Stimulated activated CD8-positive, alpha-beta memory T cell treated with anti-CD3 and anti-CD28 coated beads, Interleukin-15, amount 100 ng/mL, for 4 hours (primary cell): ENCODE data around the gene BGN.

ENCODE experiments used
- DNase-seq, 2 donors: peaks; one replicate each; pipeline ENCODE4 v3.0.0-alpha.2; 2020; ENCODE audit warnings: low read depth in 2 of 2

Gene BGN

DNA sequence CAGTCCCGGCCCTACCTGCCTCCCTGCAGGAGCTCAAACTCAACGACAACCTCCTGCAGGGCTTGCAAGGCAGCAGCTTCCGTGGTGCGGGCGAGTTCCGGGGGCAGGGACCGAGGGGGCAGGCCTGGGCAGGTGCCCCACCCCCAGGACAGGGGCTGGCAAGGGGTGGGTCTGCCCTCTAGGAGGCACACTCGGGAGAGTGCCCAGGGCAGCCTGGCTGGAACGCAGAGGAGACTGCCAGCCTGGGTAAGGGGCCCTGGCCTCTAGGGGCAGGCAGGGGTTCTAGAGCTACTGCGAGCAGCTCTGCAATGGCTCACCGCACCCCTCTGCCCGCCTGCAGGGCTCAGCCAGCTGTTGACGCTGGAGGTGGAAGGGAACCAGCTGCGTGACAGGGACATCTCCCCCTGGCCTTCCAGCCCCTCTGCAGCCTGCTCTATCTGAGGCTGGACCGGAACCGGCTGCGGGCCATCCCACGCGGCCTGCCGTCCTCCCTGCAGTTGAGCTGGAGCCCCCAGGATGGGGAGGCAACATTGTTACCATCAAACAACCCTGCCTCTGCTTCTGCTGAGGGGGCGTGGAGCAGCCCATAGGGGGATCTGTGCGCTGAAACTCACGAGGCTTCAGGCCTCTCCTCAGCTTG, 12.3 kb upstream of the BGN start:
- DNase-seq = no peak

DNA sequence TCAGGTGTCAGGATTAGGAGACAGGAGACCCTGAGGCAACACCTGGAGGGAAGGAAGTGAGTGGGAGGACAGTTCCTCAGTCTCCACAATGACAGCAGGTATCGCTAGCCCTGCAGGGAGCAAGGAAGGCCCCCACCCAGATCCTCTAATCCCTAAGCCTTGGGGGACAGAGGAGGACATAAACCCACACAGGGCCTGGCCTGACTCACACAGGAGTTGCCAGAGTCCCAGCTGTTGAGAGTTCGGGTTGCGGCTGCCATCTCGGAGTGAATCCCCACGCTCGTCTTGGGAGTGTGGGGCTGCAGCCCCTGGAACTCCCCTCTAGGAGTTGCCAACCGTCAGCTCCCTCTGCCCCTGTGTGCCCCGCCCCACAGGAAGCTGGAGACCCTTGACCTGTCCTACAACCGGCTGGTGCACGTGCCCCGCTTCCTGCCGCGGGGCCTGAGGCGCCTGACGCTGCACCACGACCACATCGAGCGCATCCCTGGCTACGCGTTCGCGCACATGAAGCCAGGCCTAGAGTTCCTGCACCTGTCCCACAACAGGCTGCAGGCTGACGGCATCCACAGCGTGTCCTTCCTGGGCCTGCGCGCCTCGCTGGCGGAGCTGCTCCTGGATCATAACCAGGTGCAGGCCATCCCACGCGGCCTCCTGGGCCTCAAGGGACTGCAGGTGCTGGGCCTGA, 9.2 kb upstream of the BGN start:
- DNase-seq = no peak

DNA sequence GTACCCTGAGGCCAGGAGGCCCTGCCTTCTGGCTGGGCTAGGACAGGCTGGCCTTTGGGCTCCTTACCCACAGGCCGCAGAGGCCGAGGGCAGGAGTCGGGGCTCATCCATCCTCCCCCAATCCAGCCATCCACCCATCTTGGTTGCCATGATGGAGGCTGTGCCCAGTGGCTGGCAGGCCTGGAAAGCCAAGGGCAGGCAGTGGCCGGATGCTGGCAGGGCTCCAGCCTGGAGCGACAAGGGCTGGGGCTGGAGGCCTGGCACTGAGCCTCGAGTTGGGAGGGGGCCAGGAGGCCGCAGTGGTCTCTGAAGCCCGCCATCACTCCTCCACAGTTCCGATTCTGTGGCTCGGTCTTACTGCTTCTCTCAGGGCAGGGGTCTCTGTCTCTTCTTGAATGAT, 8.6 kb upstream of the BGN start:
- no peak for DNase-seq

DNA sequence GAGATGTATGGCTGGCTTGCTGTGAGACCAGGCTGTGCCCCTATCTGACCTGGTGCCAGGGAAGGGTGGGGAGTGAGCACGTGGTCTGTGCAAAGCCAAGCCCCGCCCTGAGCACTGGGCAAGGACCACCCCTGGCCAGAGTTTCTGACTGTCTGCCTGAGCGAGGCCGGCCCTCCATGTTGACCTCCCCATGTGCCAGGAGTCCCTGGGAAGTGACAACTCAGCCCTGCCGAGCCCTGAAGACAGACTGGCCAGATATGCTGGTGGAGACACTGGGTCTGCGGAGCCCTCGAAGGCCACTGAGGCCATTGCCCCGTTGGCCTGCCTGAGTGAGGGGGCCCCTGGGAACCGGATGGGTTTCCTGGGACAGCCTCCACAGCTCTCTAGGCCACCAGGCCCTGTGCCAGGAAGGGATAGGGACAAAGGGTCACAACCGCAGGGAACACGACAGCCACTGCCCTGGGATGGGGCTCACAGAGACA, 7.1 kb upstream of the BGN start:
- DNase-seq = no peak

DNA sequence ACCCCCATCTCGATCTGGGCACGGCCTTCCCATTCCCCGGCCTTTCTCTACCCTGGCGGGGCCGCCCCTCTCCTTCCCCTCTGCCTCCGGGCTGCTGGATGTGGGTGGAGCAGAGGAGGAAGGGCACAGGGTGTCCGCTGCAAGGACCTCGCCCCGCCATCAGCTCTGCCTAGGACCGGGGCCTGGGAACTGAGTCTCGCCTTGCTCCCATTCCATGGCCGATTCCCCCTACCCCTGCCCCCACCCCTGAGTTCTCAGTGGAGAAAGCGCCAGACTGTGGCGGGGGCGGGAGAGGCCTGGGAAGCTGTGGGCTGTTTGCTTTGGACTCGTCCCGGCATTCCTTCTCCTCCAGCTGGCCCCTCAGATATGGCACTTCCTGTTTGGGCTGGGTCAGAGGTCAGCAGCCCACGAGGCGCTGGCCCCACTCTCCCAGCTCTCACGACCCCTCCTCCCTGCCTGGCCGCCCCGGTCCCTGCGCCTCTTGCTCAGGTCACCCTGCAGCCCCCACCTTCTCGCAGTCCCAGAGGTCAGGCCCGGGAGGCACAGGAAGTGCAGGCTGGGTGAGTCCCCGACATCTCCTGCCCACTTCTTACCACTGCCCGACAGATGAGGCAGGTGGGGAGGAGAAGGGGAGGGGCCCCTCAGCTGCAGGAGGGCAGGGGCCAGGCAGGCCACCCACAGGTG, 6.4 kb upstream of the BGN start:
- DNase-seq = no peak

DNA sequence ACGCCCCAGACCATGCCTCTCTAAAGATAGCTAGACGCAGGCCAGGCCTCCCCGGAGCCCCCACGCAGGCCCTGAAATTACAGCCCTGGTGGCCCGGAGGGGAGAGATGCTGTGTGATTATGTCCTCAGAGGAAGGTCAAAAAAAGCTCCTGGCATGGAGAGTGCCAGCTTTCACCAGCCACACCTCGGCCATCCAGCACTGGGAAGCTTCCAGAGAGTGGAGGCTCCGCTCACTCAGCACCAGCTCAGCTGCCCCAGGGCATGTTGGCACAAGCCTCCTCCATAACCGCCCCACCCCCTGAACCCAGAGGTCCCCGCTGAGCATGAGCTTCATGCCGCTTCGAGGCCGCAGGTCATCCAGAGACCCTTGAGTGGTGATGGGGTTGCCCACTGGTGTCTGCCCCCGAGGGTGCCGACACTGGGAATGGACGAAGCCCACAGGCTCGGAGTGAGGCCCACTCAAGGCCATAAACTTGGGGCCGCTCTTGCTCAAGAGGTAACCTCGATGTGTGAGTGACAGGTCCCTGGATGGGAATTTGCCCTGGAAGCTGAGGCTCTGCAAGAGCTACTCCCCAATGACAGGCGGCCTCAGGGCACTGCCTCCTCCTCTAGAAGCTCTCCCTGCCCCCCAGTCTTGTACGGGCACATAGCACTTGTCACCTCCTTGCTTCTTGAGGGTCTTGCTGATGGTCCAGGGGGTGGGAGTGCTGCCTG, 4.4 kb upstream of the BGN start:
- DNase-seq = no peak

DNA sequence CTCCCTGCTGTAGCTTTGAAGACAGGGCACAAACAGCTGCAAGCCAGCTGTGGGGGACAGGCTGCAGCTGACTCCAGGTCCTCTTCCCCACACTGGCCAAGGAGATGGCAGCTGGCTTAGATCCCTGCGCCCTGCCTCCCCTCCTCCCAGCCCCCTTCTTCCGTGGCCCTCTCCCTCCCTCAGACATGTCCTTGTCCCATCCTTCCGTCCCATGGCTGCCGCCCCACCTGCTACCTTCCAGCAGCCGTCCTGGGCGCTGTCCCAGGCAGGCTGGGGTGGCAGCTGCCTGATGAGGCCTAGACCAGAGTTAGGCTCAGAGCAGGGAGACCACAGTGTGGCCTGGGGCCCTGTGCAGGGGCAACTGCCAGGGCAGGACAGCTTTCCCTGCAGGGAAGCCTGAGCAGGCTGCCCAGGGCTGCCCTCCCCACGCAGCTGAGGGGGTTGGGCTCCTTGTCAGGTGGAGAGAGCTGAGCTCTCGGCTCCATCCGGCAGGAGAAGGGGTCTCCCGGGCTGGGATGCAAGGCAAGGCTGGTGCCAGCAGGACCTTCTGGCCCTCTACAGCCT, 3.3 kb upstream of the BGN start:
- no peak for DNase-seq

DNA sequence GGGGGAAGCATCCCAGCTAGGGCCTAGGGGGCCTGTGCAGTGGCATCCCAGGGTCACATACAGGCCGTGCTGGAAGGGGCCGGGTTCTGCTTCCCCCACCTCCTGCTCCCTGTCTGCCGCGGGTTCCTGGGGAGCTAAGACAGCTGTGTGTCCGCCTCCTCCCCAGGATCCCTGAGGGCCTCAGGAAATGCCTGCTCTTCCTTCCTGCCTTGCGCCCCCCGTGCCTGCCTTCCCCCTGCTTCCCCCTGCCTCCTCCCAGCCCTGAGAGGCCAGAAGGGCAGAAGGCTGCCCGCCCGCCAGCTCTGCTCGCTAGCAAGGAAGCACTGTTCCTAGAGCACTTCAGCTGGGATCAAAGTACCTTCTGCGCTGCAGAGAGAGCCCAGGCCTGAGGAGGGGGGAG, 2.9 kb upstream of the BGN start:
- DNase-seq = no peak

DNA sequence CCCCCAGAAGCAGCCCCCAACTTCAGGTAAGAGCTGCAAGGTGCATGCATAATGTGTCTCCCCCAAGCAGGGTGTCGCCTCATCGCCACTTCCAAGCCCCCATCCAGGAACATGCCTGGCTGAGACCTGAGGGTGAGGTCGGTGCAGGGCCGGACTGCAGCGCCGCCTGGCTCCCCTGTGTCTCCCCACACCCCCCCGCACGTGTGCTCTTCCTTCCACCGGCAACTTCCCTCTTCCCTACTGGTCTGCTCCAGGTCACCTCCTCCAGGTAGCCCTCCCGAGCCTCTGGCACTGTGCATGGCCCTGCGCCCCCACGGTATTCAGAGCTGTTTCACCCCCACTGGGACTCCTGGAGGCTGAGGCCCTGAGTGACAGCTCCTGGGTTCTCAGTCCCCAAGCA, 2.2 kb upstream of the BGN start:
- DNase-seq = no peak

DNA sequence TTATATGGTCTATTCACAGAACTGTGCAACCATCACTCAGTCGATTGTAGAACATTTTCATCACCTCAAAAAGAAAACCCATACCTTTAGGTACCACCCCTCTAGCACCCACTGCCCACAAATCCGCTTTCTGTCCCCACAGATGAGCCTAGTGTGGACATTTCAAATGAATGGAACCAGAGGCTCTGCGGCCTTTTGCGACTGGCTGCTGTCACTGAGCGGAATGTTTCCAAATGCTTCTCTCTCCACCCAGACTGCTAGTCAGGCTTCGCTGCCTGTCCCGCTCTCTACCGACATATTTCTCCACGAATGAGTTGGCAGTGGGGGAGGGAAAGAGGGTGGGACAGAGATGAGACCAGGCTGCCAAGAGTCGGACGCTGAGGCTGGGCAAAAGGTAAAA, 1.7 kb upstream of the BGN start:
- no peak for DNase-seq

DNA sequence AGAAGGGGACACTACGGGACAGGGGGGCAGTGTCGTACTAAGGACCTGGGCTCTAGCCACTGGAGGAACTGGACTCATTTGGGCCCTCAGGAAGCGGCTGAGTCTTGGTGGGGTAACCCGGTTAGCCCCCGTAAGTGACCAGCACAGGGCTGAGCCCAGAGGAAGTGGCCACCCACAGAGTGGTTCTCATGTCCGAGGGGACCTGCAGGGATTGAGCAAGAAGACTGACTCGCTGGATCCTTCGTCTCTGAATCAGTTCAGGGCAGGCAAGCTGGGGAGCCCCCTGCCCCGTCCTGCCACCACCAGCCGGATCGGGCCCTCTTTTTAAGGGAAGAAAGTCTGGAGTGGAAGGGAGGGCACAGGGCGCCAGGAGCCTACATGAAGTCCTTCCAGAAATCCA, 719 bp upstream of the BGN start:
- DNase-seq = no peak

DNA sequence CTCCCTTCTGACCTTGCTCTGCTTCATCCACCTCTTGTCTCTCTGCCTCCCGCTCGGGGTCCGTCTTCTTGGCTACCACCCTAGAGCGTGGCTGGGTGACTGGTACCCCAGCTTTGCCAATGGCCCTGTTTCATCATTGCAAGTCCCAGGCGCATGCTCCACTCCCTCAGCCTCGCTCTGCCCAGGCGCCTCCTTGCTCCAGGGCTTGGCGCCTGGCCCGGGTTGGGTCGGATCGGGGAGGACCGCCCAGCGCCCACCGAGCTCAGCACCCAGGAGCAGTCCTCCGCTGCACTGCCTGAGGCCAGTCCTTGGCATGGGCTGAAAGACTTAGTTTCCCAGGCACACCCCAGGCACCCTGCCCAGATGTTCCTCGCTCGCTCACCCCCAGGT, 577 bp downstream of the BGN start:
- DNase-seq = no peak

DNA sequence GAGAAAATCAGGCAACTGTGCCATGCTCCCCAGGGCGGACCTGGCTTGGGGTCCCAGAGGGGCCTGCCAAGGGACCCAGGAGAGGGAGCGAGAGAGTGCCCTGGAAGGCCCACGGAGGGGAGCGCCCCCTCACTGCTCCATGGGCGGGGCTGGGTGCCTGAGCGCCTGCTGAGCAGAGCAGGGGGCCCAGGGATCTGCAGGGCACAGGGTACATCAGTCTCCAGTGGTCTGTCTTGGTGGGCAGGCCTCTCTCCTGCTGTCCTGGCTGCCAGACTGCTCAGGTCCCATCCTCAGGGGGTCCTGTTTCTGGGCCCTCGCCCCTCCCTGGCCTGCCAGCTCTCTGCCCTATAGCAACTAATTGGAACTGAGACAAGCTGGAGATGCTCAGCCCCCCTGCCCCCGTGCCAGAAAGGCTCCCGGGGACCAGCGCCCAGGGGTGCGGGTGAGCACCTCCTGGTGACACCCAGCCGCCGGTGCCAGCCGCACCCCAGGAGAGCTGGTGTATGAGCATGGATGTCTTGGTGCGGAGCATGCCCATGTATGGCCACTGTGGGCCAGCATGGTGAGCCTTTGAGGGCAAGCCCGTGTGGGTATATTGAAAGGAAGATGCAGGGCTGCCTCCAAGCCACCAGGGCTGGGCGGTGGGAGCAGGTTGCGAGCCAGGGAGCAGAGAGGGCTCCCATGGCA, 1.3 kb downstream of the BGN start:
- DNase-seq = no peak

DNA sequence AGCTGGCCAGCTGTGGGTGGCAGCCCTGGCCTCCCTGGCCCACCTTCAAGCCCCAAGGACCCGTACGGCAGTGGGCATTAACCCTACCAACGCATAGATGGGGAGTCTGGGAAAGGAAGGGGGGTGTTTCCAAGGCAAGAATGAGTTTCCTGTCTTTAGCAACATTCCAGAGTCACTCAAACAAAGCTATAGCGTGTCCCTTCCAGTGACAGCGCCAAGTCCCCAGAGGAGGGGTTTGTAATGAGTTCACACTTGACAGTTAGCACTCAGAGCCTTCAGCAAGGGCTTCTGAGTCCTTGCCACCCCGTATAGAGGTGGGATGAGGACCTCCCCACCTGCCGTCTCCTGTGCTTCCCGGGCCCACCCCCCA, 1.8 kb downstream of the BGN start:
- DNase-seq = no peak

DNA sequence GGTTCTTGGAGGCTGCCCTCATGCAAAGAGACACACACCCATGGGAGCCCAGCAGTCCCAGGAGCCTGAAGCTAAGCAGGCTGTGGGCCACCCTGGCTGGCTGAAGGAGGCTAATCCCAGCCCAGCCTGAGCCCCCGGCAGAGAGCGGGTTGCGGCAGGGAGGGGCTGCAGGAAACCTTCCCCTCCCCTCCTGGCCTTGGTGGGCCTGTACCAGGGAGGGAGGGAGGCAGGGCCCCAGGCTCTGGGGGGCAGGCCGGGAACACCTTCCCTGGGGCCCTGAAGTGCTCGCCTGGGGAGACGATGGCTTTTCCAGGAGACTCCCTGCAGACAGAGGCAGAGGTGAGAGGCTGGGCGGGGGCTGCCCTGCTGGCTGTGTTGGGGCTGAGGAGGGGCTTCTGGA, 3.7 kb downstream of the BGN start:
- no peak for DNase-seq

DNA sequence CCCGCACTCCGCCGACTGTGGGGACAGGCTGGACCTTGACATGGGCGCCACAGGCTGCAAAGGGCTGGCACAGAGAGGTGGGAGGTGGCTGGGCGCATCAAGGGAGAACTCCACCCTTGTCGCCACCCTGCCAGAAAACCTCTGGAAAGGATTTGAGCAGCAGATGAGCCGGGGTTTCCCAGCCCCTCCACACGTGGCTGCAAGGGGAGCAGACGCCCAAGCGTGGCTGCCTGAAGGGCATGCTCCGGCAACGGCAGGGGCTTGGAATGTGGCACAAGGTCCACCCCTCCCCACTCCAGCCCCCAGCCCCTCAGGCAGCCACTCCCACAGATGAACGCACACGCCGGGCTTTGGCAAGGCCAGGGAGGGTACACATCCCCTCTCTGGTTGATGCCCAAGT, 4.6 kb downstream of the BGN start:
- DNase-seq = no peak

DNA sequence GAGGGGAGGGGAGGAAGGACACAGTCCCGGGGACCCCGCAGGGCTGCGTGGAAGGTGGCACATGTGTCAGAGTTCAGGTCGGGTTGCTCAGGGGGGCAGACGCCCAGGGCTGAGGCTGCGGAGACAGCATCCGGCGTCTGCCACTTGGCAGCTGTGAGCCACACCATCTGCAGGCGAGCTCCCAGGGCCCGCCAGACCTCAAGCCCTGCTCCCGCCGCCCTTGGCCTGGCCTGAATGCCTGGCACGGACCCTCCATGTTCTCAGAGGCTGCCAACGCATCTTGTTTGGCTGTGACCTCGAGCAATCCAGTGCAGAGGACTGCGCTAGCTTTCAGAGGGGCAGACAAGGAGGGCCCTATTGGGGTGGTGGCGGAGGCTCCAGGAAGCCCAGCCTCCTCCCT, 5.1 kb downstream of the BGN start:
- DNase-seq = no peak

DNA sequence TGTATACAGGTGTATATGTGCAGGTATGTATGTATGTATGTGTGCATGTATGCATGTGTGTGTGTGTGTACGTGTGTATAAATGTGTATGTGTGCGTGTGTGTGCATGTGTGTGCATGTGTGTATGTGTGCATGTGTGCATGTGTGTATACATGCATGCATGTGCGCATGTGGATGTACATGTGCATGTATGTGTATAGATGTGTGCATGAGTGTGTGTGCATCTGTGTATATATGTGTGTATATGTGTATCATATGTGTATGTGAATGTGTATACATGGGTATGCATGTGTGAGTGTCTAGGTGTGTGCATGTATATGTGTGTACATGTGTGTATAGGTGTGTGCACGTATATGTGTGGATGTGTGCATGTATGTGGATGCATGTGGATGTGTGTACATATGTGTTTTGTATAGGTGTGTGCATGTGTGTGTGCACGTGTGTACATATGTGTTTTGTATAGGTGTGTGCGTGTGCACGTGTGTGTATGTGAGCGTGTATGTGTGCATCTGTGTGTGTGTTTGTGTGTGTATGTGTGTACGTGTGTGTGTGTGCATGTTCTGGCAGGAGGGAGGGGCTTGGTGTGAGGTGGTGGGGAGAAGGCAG, 6.0 kb downstream of the BGN start:
- DNase-seq = no peak

DNA sequence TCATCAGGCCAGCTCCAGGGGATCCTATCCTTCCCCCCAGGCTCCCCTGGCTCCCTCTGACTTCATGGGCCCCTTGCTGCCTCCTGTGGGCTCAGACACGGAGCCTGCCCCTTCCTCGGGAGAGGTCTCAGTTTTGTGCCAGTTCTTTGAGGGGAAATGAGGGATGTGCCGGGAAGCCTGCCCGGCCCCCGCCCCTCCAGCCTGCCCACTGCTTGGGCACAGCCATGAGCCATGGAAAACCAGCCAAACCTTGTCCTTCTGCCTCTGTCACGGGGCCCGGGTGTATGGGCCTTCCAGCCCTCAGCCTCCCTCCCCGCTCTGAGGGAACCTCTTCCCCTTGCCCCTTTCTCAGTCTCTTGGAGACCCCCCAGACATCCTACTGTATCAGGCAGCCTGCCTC, 6.8 kb downstream of the BGN start:
- DNase-seq = no peak

DNA sequence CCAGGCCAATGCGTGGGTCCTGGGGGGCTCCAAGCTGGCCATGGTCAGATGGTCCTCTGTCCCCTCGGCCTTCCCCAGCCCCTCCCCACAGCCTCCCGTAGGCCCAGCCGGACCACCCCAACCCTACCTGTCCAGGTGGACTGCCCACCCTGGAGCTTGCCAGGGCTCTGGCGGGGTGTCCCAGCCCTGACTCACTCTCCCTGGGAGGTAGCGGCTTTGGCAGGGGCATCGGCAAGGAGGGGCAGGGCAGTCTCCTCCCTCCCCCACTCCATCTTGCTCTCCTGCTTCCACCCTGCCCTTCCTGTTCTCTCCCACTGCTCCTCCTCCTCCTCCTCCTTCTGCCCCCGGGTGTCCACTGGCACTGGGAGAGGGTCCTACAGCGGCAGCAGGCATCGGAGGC, 7.4 kb downstream of the BGN start:
- no peak for DNase-seq

DNA sequence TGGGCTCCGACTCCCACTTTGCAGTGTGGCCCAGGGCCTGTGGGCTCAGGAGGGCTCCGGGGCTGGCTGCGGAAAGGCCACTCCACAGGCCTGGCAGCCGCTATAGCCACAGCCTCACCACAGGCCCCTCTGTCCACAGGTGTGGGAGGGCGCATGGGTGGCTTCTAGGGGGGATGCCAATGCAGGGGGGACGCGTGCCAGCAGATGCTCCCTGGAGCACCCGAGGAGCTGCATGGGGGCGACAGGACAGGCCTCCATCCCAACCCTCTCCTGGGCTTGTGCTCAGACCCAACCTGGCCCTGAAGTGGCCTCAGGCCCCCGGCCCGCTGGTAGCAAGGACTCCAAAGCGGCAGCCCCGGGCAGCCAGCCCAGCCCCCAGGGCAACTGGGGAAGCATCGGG, 8.0 kb downstream of the BGN start:
- DNase-seq = no peak
